ENCODE data around the gene CCDC88B. TPM values are rescaled to one million over a fixed set of nuclear protein-coding genes. Genes with fewer than 3 reads are reported as not detected.
"Not testable (repeated sequence)": the region's sequence is repeated elsewhere in the genome, so short reads cannot be mapped to it uniquely, and the experiment has no call there.

Gene CCDC88B
- total RNA-seq, 1 donor from 2014 or later: 3.6 TPM

DNA sequence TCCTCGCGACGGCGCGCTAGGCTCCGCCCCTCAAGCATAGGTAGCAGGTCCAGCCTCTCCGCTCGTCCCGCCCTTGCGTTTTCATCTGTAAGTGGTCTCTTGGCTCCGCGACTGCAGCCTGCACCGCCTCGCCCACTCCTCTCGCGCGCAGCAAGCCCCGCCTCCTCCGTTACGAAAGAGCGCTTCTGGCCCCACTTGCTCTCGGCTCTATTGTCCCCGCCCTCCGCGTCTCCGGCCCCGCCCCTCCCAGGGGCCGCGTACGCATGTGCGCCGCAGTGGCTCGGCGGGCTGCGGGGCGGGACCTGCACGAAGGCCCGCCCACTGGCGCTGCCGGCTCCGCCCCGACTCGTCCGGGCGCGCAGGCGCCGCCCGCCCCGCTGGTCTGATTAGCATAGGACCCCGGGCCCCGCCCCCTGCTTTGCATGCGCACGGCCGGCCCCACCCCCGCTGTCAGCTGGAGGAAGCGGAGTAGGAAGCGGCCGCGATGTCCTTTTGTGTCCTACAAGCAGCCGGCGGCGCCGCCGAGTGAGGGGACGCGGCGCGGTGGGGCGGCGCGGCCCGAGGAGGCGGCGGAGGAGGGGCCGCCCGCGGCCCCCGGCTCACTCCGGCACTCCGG lies 34.8 kb upstream of the CCDC88B start, which contains the start of gene ESRRA:
Gene ESRRA (plus strand): TSS at position 450 of the 616 bp plus-strand sequence. CDS start 1,656 bp downstream, outside the sequence.
- DNase-seq (ENCODE audit: low spot score): peak; percentile 99

DNA sequence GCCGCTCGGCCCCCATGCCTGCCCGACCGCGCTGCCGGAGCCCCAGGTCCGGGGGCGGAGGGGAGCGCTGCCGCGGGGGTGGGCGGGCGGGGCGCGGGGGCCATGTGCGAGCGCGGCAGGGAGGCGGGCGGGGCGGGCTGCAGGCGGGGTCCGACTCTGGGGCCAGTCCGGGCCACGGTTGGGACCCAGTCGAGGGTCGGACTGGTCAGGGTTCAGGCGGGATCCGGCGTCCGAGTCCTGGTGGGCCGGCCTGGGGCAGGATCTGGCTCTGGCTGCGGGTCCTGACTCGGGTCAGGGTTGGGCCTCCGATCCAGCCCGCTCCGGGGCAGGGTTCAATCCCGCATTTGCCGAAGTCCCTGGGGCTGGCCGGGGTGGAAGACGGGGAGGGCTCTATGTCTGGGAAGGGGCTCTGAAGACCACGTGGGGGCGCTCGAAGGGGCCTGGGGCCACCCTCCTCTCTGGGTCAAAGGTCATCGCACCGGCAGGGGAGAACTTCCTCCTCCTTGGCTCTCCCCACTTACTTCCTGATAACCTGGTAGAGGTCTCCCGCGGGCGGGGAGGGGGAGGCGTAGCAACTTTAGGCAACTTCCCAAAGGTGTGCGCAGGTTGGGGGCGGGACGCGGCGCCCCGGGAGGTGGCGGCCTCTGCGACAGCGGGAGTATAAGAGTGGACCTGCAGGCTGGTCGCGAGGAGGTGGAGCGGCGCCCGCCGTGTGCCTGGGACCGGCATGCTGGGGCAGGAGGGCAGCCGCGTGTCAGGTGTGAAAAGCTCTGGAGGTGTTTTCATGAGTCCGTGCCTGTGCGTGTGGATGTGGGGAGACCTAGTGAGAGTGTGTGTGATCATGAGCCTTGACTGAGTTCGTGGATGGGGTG lies 34.1 kb upstream of the CCDC88B start:
- DNase-seq (ENCODE audit: low spot score): peak; percentile 54

DNA sequence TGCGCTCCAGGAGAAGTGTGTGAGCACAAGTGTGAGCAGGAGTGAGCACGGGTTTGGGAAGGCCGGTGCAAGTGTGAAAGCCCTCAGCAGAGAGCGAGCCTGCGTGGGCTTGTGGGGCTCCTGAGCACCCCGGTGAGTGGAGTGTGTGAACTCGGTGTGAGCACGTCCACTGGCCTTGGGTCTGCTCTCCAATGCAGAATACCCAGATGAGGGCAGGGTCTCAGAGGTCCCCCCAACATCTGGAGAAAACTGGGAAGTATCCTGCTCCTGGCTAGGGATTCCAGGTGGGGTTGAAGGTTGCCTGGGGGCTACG lies 33.5 kb upstream of the CCDC88B start:
- no peak for DNase-seq (ENCODE audit: low spot score)

DNA sequence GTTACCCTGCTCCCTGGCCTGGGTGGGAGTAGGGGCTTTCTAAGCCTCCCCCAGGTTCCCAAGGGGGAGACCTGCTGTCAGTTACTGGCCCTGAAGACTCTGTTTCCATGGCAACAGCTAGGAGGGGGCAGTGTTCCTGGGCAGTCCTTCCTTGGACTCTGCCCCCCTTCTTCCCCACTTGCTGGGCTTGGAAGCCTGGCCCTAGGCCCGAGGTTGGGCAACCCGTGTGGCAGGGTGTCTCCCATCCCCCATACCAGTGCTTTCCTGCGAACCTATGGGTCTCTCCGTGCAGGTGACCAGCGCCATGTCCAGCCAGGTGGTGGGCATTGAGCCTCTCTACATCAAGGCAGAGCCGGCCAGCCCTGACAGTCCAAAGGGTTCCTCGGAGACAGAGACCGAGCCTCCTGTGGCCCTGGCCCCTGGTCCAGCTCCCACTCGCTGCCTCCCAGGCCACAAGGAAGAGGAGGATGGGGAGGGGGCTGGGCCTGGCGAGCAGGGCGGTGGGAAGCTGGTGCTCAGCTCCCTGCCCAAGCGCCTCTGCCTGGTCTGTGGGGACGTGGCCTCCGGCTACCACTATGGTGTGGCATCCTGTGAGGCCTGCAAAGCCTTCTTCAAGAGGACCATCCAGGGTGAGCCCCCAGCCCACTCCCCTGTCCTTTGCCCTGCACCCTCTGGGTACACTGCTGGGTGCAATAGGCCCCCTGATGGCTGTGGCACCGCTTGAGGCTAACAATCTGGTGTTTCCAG lies 33.0 kb upstream of the CCDC88B start:
- no peak for DNase-seq (ENCODE audit: low spot score)

DNA sequence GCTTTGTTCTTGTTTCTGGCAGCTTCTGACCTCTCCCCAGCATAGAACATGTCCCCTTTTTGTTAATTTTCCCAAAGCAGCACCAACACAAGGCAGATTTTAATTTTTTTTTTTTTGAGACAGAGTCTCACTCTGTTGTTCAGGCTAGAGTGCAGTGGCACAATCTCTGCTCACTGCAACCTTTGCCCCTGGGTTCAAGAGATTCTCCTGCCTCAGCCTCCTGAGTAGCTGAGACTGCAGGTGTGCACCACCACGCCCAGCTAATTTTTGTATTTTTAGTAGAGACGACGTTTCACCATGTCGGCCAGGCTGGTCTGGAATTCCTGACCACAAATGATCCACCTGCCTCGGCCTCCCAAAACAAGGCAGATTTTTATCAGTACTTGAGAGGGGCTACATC lies 32.2 kb upstream of the CCDC88B start:
- not testable (repeated sequence) for DNase-seq (ENCODE audit: low spot score)

DNA sequence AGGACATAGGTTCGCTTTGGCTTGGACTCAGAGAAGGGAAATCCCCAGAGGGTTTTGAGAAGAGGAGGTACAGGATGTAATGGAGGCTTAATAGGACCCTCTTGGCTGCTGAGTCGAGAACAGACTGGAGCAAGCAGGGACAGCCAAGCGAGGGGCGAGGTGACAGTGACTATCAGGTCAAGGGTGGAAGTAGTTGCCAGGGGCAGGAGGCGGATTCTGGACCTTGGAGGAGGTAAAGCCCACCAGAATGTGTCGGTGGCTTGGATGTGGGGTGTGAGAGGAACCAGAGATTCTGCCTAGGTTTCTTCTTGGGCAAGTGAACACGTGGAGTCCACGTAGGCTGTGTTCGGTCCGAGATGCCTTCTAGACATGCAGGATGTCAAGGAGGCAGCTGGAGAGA lies 27.1 kb upstream of the CCDC88B start:
- no peak for DNase-seq (ENCODE audit: low spot score)

DNA sequence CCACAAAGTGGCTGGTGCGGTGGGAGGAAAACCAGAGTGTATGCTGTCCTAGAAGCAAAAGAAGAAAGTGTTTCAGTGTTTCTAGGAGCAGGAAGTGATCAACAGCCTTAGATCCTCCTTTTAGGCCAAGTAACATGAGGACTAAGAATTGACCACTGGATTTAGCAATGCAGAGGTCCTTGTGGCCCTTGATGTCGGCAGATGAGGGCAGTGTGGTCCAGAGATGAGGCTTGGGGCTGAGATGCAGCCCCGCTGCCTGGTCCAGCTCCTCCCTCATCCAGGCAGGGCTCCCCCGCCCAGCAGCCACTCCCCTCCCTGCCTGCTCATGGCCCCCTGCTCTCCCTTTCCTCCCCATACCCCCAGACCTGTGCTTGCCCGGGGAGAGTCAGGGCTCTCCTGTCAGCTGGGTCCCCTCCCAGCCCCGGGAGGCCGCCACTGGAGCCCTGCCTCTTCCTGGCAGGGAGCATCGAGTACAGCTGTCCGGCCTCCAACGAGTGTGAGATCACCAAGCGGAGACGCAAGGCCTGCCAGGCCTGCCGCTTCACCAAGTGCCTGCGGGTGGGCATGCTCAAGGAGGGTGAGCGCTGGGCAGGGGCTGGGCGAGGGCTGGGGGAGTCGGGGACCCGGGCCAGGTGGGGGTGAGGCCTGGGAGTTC lies 26.4 kb upstream of the CCDC88B start:
- DNase-seq (ENCODE audit: low spot score): no peak

DNA sequence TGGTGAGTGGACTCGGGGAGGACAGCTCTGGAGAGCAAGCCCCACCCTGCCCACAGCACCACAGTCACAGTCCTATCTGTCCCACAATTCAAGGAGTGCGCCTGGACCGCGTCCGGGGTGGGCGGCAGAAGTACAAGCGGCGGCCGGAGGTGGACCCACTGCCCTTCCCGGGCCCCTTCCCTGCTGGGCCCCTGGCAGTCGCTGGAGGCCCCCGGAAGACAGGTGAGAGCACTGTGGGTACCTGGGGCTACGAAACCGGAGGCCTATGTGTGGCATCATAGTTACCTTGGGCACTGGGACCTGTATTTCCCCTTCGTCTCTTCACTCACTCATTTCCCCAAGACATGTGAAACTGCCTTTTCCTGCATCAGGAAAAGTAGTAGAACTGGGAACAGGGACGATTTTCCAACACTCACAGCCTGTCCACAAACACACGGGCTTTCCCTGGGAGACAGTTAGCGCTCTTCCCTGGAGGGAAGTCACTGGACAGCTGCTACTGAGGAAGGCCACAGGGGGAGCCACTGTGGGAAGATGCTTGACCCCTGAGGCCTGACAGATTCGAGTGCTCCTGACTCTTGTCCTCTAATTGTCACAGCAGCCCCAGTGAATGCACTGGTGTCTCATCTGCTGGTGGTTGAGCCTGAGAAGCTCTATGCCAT lies 25.7 kb upstream of the CCDC88B start:
- no peak for DNase-seq (ENCODE audit: low spot score)

DNA sequence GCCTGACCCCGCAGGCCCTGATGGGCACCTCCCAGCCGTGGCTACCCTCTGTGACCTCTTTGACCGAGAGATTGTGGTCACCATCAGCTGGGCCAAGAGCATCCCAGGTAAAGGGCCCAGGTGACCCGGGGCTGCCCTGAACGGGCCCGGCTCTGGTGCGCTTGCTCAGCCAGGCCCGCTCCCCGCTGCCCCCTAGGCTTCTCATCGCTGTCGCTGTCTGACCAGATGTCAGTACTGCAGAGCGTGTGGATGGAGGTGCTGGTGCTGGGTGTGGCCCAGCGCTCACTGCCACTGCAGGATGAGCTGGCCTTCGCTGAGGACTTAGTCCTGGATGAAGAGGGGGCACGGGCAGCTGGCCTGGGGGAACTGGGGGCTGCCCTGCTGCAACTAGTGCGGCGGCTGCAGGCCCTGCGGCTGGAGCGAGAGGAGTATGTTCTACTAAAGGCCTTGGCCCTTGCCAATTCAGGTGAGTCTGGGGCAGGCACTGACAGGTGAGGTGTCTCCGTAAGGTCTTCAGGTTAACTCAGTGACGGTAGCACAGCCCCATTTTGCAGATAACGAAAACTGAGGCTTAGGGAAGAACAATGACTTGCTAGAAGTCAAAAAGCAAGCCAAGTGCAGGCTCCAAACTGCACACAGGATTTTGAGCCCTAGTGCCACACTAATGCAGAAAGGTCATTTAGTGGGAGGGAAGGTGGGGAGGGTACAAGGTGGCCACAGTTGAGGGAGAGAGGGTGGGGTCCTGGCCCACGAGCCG lies 25.0 kb upstream of the CCDC88B start:
- no peak for DNase-seq (ENCODE audit: low spot score)

DNA sequence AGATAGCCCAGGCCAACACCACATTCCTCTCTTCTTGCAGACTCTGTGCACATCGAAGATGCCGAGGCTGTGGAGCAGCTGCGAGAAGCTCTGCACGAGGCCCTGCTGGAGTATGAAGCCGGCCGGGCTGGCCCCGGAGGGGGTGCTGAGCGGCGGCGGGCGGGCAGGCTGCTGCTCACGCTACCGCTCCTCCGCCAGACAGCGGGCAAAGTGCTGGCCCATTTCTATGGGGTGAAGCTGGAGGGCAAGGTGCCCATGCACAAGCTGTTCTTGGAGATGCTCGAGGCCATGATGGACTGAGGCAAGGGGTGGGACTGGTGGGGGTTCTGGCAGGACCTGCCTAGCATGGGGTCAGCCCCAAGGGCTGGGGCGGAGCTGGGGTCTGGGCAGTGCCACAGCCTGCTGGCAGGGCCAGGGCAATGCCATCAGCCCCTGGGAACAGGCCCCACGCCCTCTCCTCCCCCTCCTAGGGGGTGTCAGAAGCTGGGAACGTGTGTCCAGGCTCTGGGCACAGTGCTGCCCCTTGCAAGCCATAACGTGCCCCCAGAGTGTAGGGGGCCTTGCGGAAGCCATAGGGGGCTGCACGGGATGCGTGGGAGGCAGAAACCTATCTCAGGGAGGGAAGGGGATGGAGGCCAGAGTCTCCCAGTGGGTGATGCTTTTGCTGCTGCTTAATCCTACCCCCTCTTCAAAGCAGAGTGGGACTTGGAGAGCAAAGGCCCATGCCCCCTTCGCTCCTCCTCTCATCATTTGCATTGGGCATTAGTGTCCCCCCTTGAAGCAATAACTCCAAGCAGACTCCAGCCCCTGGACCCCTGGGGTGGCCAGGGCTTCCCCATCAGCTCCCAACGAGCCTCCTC lies 24.1 kb upstream of the CCDC88B start:
- not testable (repeated sequence) for DNase-seq (ENCODE audit: low spot score)

DNA sequence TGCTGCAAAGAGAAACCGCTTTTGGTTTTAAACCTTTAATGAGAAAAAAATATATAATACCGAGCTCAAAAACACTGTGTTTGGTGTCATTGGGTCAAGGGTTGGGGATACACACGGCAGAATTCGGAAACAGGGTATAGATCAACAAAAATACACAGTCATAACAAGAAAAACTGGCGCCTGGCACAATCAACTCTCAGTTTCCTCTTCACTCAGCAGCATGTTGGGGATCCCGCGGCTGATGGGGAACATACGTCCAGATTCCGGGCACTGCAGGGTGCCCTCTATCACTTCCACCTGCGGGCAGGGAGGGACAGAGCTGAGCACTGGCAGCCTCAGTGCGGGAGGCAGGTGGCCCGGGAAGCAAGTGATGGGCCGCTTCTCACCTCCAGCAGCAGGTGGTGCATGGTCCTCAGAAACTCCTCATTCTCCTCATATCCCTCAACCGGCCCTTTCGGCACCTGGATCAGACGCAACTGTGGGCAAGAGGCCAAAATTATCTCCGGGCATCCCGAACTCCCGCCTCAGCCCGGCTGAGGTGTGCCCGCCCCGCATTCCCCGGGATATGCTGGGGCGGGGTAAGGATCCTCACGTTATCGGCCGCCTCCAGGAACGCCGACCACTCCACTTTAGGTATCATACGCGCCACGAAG lies 23.2 kb upstream of the CCDC88B start:
- no peak for DNase-seq (ENCODE audit: low spot score)

DNA sequence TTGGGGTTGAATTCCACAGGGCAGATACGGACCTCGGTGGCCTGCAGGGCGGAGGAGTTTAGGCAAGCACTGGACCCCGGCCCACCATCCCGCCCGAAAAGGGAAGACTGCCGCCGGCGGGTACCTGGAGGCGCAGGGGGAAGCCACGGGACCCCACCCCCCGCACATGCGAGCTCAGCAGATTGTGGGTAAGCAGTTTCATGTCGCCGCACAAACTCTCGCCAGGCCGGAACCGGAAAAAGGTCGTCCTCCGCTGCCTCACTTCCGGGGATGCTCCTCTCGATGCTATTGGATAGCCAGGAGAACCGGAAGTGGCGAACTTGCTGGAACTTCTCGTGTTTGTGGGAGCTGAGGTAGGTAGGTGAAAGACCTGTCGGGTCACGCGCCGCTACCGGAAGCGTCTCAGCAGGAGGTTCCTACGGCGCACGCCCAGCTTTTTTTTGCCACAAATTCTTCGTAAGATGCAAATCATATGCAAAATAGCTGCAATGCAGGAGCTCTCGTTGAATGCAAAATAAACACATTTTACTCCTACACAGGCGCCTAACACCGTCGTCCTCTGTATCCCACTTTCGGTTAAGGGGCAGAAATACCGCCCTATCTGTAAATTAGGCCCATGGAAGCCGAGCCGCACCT lies 22.6 kb upstream of the CCDC88B start, which contains the start of gene TRMT112:
Gene TRMT112 (minus strand): TSS at position 235 of the 636 bp plus-strand sequence. CDS start 33 bp downstream, at position 202.
- peak; percentile 99 for DNase-seq (ENCODE audit: low spot score)

DNA sequence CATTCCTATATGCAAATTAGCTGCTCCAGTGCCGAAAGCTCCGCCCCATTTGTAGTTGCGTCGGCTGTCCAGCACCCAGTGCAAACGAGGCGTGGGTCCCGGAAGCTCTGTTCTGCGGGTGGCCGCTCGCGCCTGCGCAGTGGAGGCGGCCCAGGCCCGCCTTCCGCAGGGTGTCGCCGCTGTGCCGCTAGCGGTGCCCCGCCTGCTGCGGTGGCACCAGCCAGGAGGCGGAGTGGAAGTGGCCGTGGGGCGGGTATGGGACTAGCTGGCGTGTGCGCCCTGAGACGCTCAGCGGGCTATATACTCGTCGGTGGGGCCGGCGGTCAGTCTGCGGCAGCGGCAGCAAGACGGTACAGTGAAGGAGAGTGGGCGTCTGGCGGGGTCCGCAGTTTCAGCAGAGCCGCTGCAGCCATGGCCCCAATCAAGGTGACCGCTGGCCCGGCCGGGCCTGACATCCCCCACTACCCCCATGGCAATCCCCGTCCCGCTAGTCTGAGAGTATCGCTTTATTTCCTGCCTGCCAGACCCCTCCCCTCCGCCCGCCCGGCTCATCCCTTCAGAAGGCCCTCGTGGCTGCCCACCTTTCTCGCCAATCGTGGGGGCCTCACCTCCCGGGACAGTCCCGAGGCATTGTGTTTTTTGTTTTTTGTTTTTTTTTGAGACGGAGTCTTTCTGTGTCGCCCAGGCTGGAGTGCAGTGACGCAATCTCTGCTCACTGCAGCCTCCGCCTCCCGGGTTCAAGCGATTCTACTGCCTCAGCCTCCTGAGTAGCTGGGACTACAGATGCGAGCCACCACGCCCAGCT lies 21.8 kb upstream of the CCDC88B start, which contains the start of gene PRDX5:
Gene PRDX5 (plus strand): TSS at position 161 of the 805 bp plus-strand sequence. CDS start 95 bp downstream, at position 256.
- DNase-seq (ENCODE audit: low spot score): peak; percentile 99

DNA sequence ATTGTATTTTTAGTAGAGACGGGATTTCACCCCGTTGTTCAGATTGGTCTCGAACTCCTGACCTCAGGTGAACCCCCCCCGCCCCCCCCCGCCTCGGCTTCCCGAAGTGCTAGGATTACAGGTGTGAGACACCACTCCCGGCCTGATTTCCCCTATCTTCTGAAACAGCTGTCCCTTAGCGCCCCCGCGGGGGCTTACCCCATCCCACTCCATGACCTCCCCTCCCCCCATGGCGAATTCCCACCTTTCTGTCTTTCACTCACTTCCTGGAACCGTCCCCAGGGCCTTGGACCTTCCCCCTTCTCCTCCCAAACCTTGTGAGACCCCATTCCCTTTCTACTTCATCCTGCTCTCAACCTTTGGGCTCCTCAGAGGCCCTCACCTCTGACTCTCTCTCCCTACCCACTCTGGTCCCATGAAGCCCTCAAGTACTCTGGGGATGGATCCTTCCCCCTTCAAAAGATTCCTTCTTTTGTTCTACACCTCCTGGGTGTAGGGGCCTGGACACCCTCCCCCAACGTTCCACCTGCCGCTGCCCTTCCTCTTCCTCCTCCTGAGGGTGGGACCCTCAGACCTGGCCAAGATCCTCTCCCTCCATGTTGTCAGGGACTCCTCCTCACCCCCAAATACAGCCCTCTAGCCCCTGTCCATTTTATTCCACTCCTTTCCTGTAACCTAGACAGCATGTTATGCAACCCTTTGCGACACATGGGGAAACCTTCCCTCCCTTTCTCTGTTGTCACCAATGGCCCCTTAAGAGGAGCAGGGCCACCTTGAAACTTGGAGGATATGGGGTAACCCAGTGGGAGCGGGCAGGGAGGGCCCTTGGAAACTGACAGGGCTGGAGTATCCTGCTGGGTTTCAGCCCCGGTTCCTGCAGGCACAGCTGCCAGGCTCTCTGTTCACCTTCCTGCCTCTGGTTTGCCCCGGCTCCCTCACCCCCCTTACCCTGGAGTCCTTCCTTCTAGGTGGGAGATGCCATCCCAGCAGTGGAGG lies 20.9 kb upstream of the CCDC88B start:
- DNase-seq (ENCODE audit: low spot score): no peak

DNA sequence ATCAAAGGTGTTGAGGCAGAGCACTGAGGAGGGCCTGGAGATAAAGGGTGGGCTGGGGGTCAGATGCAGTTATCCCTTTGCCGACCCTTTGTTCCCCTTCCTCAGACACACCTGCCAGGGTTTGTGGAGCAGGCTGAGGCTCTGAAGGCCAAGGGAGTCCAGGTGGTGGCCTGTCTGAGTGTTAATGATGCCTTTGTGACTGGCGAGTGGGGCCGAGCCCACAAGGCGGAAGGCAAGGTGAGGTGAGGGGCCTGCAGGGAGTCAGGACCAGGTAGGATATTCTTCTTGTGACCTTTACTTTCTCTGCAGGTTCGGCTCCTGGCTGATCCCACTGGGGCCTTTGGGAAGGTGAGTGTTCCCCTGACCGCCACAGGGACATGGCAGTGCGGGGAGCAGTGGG lies 19.4 kb upstream of the CCDC88B start:
- no peak for DNase-seq (ENCODE audit: low spot score)

DNA sequence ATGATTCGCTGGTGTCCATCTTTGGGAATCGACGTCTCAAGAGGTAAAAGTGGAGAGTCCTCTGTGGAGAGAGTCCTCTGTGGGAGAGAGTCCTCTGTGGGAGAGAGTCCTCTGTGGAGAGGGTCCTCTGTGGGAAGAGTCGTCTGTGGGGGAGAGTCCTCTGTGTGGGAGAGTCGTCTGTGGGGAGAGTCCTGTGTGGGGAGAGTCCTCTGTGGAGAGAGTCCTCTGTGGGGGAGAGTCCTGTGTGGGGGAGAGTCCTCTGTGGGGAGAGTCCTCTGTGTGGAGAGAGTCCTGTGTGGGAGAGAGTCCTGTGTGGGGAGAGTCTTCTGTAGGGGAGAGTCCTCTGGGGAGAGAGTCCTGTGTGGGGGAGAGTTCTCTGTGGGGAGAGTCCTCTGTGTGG lies 19.0 kb upstream of the CCDC88B start:
- DNase-seq (ENCODE audit: low spot score): no peak

All from umbilical cord (tissue), 2 donors.